Measurements from ENCODE around the gene MOB3B.

MOB3B gene

DNA sequence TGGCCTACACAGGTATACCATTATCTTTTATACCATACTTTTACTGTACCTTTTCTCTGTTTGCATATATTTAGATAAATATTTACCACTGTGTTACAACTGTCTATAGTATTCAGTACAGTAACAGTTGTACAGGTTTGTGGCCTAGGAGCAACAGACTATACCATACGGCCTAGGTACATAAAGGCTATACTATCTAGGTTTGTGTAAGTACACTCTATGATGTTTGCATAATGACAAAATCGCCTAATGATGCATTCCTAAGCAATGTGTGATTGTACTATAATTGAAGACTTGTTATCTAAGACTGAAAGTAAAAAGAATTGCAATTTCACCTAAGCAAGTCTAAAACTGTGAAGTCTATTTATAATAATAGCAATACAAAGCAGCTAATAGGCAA lies 39.8 kb upstream of the MOB3B start:
- TF ChIP-seq, protein P1, sequence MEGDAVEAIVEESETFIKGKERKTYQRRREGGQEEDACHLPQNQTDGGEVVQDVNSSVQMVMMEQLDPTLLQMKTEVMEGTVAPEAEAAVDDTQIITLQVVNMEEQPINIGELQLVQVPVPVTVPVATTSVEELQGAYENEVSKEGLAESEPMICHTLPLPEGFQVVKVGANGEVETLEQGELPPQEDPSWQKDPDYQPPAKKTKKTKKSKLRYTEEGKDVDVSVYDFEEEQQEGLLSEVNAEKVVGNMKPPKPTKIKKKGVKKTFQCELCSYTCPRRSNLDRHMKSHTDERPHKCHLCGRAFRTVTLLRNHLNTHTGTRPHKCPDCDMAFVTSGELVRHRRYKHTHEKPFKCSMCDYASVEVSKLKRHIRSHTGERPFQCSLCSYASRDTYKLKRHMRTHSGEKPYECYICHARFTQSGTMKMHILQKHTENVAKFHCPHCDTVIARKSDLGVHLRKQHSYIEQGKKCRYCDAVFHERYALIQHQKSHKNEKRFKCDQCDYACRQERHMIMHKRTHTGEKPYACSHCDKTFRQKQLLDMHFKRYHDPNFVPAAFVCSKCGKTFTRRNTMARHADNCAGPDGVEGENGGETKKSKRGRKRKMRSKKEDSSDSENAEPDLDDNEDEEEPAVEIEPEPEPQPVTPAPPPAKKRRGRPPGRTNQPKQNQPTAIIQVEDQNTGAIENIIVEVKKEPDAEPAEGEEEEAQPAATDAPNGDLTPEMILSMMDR (IDR thresholded peaks at IDR 0.05; ENCODE audit: low read depth, low read length), result no peak
- no peak overlapping the region for H3K4me3 ChIP-seq (ENCODE audit: low read depth, low read length)

DNA sequence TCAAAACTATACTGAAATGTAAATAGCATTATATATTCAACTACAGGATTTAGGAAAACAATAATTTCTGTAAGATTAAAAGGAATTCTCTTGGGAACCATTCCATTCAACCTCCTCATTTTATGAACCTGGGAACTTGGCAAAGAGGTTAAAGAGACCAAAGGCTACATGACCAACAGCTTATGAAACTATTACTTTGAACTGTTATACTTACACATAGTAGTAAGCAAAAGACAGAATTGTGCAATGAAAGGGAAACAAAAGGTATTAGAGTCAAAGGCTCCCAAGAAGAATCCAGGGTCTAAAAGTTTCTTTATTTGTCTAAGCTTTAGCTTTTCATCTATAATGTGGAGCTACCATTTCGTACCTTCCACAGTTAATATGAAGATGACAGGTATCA lies 36.5 kb upstream of the MOB3B start:
- H3K4me3 ChIP-seq (ENCODE audit: low read depth, low read length), result no peak overlapping the region
- TF ChIP-seq, protein P1 (IDR thresholded peaks at IDR 0.05; ENCODE audit: low read depth, low read length), result no peak

DNA sequence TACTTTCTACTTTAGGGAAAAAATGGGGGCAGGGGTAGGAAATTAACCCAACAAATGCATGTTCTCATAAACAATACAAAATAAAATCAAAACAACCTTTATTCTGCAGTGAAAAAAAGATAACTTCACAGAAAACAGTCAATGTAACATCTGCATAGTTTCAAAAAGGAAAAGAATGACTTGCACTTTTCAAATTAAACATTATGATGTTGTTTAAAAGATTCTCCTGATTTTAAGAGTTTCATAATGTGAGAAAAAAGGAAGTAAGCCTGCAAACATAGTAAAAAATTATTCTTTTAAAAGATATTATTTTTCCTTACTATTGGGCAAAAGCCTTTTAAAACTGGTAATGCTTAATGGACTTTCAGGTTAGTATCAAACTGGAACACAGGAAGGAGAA lies 36.1 kb upstream of the MOB3B start:
- TF ChIP-seq, protein P1 (IDR thresholded peaks at IDR 0.05; ENCODE audit: low read depth, low read length), result no peak
- no peak overlapping the region for H3K4me3 ChIP-seq (ENCODE audit: low read depth, low read length)

DNA sequence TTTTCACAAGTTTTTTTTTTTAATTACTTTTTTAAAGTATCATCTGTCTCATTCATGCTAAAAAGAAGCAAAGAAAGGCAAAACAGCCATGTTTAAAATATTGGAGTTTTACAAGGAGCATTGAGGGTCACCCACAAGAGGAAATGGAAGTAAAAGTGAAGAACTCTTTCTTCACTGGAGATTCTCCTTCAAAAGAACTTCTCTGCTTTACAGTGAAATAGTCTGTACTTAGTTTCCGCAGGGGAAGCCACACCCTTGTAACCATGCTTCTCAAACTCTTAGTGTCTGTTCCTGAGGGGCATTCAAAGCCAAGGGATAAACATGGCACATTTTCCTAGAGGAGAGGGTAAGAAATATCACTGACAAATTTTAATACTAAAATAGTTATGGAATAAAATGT lies 35.1 kb upstream of the MOB3B start:
- H3K4me3 ChIP-seq (ENCODE audit: low read depth, low read length), result no peak overlapping the region
- TF ChIP-seq, protein P1 (IDR thresholded peaks at IDR 0.05; ENCODE audit: low read depth, low read length), result no peak

DNA sequence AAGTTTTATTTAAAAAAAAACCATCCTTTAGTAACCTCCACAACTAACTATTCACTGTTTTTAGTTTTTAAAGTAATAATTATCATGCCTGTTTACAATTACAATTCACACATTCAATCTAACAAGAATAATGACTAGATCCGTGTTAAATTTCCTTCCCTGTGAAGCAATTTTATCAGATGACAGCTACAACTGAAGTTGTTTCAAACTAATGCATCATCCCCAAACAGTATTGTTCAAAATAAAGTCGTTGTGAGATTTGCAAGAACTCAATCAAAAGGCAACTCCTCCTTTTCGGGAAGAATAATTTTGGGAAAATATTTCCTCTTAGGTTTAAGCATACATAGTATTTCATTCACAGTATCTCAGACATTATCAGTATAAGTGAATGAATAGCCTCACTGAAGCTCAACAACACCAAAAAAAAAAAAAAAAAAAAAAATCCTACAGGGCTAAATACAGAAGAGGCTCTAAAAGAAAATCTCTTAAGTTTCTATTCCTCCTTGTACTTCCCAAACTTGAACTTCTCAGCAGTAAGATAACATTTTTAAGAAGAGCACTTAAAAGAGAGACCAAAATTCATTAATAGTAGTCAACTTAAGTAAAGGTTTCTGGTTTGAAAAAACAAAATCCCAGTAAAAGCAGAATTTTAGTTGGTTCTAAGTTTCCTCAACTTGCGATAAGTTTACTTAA lies 34.3 kb upstream of the MOB3B start:
- TF ChIP-seq, protein P1 (IDR thresholded peaks at IDR 0.05; ENCODE audit: low read depth, low read length), result no peak
- no peak overlapping the region for H3K4me3 ChIP-seq (ENCODE audit: low read depth, low read length)

DNA sequence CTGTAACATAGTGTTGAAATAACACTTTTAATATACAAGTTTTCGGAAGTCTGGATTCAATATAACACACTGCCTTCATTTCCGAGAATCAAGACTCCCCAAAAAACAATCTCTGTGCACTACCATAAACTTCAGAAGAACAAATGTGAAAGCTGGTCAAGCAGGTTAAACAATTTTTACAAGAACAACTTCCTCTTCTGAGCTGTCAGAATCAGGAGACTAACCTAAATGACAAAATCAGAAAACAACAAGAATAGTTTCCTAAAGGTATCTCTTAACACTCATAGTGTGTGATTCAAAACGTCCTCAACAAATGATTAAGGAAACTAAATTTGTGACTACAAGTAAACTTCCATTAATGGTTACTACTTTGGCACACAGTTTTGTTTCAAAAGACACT lies 32.1 kb upstream of the MOB3B start:
- TF ChIP-seq, protein P1 (IDR thresholded peaks at IDR 0.05; ENCODE audit: low read depth, low read length), result no peak
- no peak overlapping the region for H3K4me3 ChIP-seq (ENCODE audit: low read depth, low read length)

DNA sequence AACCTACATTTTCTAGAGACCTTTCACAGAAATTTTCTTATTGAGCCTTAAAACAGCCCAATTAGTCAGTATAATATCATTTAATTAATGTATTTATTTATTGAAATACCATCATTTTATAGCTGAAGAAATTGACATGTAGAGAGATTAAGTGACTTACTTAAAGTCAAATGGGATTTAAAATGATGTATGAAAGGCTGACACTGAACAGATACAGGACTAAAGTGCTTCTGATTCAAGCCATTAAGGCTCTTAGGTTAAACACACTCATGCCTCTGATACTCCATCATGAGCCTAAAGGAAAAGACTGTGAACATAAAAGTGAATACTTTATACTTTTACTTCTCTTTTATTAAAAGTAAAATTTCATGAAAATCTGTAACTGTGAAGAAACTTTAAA lies 30.8 kb upstream of the MOB3B start:
- TF ChIP-seq, protein P1 (IDR thresholded peaks at IDR 0.05; ENCODE audit: low read depth, low read length), result no peak
- no peak overlapping the region for H3K4me3 ChIP-seq (ENCODE audit: low read depth, low read length)

Measured in WI38 (cell line).